GM13976 (cell line): Measurements from ENCODE around the gene TRIO.

ENCODE experiments used
- DNase-seq: peaks from one replicate; pipeline ENCODE4 v3.0.0; 2012; ENCODE audit warnings: low spot score
- in situ Hi-C: fragments of 300-500 bp; cut with MboI; formaldehyde crosslinking; loops from one replicate; pipeline ENCODE4 v1.12.0; 2022; ENCODE audit warnings: low sequenced_read_pairs, mixed read lengths, inconsistent platforms; ENCODE audit not compliant: unreplicated experiment
- TF ChIP-seq, protein P1 (sequence below): IDR thresholded peaks from 2 replicates; pipeline ENCODE4 v1.5.1; 2012; ENCODE audit warnings: borderline replicate concordance, mild to moderate bottlenecking; ENCODE audit not compliant: insufficient read depth; ENCODE audit errors: extremely low read depth, missing control alignments, control extremely low read depth

The TRIO gene

DNA sequence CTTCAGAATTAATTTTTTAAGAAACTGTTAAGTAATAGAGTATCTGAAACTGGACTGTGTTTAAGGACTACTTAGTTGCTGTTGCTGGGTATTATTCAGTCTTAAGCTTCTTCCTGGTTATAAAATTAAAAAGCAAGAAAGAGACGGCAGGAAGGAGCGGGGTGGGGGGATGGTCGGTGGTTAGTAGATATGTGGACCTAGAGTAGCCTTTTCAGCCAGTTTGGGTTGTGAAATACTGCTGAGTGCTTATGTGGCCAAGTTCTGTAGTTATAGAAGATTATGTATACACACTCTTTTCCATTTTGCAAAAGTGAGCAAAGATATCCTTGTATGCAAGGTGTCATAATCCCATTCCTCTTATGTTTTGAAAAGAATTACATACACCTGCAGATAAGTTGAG, 28.5 kb downstream of the TRIO start:
- no peak for DNase-seq
- in situ Hi-C loops = loop anchor here (25.0 kb wide), 1 partner anchor 491 kb away; the partner anchor contains the start of gene OTULIN
- TF ChIP-seq, protein P1, sequence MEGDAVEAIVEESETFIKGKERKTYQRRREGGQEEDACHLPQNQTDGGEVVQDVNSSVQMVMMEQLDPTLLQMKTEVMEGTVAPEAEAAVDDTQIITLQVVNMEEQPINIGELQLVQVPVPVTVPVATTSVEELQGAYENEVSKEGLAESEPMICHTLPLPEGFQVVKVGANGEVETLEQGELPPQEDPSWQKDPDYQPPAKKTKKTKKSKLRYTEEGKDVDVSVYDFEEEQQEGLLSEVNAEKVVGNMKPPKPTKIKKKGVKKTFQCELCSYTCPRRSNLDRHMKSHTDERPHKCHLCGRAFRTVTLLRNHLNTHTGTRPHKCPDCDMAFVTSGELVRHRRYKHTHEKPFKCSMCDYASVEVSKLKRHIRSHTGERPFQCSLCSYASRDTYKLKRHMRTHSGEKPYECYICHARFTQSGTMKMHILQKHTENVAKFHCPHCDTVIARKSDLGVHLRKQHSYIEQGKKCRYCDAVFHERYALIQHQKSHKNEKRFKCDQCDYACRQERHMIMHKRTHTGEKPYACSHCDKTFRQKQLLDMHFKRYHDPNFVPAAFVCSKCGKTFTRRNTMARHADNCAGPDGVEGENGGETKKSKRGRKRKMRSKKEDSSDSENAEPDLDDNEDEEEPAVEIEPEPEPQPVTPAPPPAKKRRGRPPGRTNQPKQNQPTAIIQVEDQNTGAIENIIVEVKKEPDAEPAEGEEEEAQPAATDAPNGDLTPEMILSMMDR = no peak

DNA sequence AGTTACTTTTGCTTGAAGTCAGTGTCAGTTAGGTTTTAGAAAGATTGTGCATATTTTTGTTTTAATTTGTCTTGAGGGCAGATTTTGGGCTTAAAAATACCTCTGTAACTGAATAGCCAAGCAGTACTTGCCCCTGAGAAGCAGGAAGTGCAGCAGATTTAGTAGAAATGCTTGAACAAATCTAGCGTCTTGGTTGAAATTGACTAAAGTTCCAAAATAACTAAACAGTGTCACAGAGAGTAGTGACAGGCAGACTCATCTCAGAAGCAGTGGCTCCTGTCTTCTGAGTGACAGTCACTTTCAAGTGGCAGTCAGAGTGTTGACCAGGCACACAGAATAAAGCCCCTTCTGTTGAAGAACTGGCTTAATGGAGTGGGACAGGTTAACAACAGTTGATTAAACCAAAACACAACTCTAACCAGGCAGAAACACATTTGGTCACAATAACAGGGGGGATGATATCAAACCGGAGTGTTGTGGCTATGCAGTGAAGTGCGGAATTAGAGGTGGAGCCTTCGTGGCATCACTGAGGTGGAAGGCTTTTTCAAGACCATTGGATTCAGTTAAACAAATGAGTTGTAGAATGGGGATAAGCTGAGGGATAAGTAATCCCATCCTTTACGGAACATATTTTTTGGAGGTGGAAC, 29.1 kb downstream of the TRIO start:
- in situ Hi-C loops = loop anchor here (25.0 kb wide), 1 partner anchor 490 kb away; the partner anchor contains the start of gene OTULIN
- peak; percentile 52 for DNase-seq
- TF ChIP-seq, protein P1 = no peak

DNA sequence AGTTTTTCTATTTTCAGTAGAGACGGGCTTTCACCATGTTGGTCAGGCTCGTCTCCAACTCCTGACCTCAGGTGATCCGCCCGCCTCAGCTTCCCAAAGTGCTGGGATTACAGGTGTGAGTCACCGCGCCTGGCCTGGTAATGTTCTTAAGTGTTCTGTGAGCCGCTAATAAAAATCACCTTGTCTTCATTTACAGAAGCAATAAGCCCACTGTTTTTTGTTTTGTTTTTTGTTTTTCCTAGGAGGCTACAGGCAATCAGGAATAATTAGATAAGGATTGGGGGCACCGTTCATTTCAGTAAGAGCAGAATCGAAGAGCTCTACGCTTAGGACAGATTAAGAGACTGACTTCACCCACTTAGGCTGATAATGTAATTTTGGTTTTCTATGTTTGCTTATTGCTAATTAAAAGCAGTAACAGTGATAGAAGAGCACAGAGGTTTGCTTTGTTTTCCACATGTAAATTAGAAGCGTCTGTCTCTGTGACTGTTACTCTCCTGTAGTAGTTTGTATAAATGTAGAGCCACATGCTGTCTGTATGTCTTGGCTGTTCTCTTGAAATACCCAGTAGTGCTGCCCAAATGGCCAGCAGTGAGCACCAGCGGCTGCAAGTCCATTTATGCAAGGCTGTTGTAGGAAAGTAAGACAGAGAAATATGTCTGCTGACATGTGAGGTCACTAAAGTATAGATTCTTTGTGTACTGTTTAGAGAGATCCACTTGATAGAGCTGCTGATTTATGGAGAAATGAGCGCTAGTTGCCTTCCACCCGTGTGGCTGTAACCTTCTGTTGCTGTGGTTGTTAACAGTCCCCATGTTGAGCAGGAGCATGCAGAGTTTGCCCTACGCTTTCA, 30.5 kb downstream of the TRIO start:
- TF ChIP-seq, protein P1 = no peak
- DNase-seq = no peak
- in situ Hi-C loops = loop anchor here (25.0 kb wide), 1 partner anchor 489 kb away; the partner anchor contains the start of gene OTULIN

DNA sequence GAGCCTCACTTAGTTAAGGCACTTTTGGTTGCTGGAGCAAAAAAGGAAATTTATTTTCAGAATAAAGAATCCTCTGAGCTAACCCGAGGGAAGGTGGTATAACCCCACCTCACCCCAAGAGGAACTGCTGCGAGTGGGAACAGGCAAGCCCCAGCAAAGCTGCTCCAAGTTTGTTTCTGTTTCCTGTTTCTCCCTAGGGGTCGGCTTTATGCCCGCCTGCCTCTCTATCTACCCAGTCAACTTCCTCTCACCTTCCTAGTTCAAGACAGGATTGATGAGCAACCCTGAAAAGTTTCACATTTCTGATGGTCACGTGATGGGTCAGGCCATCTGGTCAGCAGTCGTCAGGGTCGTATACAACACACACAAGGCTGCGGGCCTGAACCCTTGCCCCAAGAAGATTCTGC, 31.1 kb downstream of the TRIO start:
- TF ChIP-seq, protein P1 = no peak
- no peak for DNase-seq
- in situ Hi-C loops = loop anchor here (25.0 kb wide), 1 partner anchor 488 kb away; the partner anchor contains the start of gene OTULIN

DNA sequence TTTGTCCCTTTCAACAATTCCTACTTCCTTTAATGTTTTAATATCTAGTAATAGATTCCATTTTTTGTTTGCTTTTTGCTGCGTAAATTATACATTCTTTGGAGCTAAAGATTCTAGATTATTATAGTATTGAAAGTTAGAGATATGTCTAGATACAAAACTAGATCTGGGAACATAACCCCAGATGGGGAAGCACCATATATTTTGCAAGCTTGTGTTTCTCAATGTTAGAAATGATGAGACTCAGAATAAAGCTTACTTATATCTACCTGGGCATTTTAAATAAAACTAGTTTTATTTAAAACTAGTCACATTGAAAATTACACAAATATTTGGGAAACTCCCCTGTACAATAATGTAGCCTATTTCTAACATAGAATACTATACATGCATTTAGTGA, 32.2 kb downstream of the TRIO start:
- TF ChIP-seq, protein P1 = no peak
- in situ Hi-C loops = no loop called here
- DNase-seq = no peak

DNA sequence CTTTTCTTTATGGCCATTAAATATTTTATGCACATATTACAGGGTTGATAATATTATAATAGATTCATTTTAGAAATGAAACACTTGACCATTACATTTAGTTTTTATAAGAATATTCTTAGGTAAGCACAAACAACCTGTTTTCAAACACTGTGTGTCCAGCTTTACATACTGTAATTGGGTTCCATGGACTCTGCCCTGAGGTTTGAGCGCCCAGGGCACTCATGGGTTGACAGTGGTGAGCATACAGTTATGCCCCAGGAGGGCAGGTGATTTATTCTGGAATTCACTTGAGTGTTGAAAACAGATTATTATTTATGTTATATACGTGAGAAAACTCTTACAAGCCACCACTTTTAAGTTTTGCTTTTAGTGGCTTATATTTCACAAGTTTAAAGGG, 33.7 kb downstream of the TRIO start:
- DNase-seq = no peak
- TF ChIP-seq, protein P1 = no peak
- in situ Hi-C loops = no loop called here
